T-helper 2 cell treated with Interferon-gamma antibody and Interleukin-4, amounts not matched to agents 100 ng/mL and 5 ng/mL, for 36 hours (primary cell): ENCODE measurements around the gene TFAP2B. TPM values are rescaled to one million over a fixed set of nuclear protein-coding genes. Genes with fewer than 3 reads are reported as not detected.

Experiments
- intact Hi-C: fragments of 100-400 bp; cut with micrococcal nuclease; formaldehyde crosslinking; loops from one replicate; pipeline ENCODE4 v1.15.1; 2023
- total RNA-seq: library from RNA; stranded (reverse); gene quantifications from 2 replicates; pipeline ENCODE4 v1.2.3, GENCODE V29; 2022

Gene TFAP2B
- total RNA-seq, 1 donor from 2014 or later, result not detected

- intact Hi-C loops, result loop anchor here (2.0 to 5.0 kb wide), 2 partner anchors 125 to 139 kb away; no protein-coding TSS in a partner anchor
These were observed 27.6 kb downstream of the TFAP2B start for GRCh38 chr6:50846144-50846851.

GRCh38 chr6:50846852-50847155 lies 28.1 kb downstream of the TFAP2B start:
- intact Hi-C loops, result loop anchor here (2.0 to 5.0 kb wide), 2 partner anchors 126 to 140 kb away; no protein-coding TSS in a partner anchor

DNA sequence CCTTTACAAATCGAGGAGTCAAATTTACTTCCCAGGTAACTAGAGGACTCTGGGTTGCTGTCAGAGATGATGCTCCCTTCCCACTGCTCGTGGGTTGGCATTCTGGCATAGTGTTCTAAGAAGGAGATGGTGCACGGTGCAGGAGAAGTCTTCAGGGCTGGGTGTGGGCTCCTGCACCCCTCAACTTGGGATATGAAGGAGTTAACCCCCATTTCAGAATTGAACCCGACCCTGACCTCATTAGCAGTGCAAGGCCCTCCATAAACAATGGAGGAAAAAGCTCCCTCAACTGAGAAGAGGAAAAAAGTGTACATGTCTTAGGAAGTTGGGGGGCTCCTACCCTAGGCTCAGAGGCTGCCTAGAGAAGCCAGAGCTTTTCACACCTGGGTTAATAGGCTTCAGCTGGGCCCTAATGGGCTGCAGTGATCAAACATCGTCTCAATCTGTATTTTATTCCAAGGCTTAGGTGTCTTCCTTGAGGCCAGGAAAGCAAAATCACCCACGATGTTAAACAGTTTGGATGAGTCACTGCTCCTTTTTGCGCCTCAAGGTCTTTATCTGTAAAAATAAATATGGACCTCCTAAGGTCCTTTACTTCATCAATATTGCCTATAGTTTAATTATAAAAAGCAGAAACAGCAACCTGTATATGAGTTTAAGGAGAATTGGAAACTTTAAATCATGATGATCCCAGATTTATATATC lies 29.4 kb downstream of the TFAP2B start:
- intact Hi-C loops, result loop anchor here (2.0 to 5.0 kb wide), 2 partner anchors 127 to 141 kb away; no protein-coding TSS in a partner anchor

GRCh38 chr6:50848989-50849795 lies 30.5 kb downstream of the TFAP2B start:
- intact Hi-C loops, result loop anchor here (5.0 kb wide), 1 partner anchor 142 kb away; no protein-coding TSS in a partner anchor

- intact Hi-C loops, result loop anchor here (5.0 kb wide), 1 partner anchor 142 kb away; no protein-coding TSS in a partner anchor
These were observed 31.1 kb downstream of the TFAP2B start for GRCh38 chr6:50849796-50850180.

GRCh38 chr6:50850223-50851048 lies 31.8 kb downstream of the TFAP2B start:
- intact Hi-C loops, result no loop called here

DNA sequence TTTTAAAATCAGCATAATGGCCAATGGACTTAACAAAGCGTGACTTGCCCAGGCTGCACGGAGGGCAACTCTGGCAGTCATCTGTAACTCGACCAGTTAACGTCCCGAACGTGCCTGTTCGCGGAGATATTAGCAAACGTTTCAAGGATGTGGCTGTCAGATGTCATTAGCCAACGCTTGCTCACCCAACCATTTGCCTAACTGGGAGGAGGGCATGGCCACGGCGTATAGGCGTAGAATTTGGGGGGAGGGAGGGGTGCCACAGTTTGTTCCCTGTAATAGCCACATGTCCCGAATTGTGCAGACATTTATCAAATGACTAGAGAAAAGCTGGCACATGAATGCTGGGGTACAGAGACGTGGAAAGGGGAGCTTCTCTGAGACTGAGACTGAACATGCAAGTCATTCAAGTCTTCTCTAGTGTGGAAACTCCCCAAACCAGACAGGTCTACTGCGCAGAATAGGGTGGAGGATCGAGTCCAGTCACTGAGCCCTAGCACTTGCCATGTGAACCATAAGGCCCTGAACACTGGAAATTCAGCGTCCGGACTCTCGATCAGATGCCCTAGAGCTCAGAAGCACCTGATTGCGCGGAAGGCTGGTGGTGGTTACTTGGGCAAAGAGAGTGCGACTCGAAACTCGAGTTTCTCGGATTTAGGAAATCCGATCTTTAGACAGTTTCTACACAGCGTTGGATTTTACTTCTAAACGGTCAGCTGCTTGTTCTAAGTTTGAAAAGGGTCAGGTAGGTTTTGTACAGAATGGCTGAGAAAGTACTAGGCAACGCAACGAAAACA lies 32.6 kb downstream of the TFAP2B start:
- intact Hi-C loops, result no loop called here

- intact Hi-C loops, result no loop called here
These were observed 35.3 kb downstream of the TFAP2B start for GRCh38 chr6:50853939-50854338.

GRCh38 chr6:50861692-50862091 lies 43.0 kb downstream of the TFAP2B start:
- intact Hi-C loops, result no loop called here

- intact Hi-C loops, result no loop called here
These were observed 43.5 kb downstream of the TFAP2B start for GRCh38 chr6:50862176-50862575.

GRCh38 chr6:50864601-50865000 lies 45.9 kb downstream of the TFAP2B start:
- intact Hi-C loops, result no loop called here

DNA sequence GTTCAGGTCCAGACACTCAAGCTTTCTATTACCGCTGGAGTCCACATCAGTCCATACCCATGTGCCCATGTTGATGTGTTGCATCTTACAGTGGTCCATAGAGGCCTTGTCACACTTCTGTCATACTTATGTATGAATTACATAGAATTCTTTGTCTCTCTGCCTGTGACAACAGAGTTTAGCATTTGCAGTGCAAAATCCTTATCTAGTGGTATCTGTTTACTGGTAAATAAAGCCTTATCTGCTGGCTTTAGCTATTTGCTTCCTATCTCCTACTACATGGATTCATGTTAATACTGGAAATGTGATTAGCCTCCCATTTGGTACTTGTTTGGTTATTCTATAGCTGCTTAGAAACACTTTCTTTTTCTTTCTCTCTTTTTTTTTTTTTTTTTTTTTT lies 49.8 kb downstream of the TFAP2B start:
- intact Hi-C loops, result no loop called here

- intact Hi-C loops, result no loop called here
These were observed 54.5 kb downstream of the TFAP2B start for GRCh38 chr6:50873167-50873566.

DNA sequence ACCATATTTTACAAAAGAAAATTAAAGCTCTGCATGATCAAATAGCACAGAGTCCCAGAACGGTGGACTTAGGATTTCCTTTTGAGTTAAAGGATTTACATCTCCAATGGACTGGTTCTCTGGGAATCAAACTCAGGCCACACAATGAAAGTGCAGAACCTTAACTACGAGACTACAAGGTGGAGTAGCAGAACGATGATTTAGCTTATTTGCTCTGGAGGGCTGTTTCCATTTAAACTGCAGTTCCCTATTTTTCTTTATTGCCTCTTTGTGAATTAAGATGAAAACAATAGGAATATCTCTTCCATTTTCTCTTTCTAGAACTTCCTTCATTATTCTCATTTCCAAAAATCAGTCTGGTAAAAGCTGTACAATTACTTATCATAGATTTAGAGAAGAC lies 65.7 kb downstream of the TFAP2B start:
- intact Hi-C loops, result no loop called here

- intact Hi-C loops, result no loop called here
These were observed 68.4 kb downstream of the TFAP2B start for GRCh38 chr6:50887112-50887511.

- intact Hi-C loops, result no loop called here
These were observed 70.8 kb downstream of the TFAP2B start for GRCh38 chr6:50889497-50889896.

DNA sequence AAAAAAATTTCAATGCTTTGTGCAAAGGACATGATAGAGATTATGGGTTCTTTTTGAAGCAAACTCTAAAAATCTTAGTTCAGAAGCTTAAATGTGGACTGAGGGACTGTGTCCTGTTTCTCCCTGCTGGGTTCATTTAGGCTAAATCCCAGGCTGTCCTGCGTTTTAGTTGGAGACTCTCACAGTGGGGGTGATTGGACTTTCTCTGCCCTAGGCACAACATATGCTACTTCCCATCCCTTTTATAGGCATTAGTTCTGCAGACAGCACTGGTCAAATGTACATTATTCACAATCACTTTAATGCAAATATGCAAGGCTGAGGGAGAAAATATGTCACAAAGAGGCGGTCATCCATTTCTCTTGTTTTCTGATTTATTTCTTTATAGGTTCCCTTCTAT lies 71.3 kb downstream of the TFAP2B start:
- intact Hi-C loops, result no loop called here

- intact Hi-C loops, result no loop called here
These were observed 71.9 kb downstream of the TFAP2B start for GRCh38 chr6:50890579-50890978.

GRCh38 chr6:50891290-50891689 lies 72.6 kb downstream of the TFAP2B start:
- intact Hi-C loops, result no loop called here
